Measurements from ENCODE around the gene NEGR1.
"Not testable (repeated sequence)": the region's sequence is repeated elsewhere in the genome, so short reads cannot be mapped to it uniquely, and the experiment has no call there.

NEGR1 gene

GRCh38 chr1:72282271-72283021 is at the start of gene NEGR1:
Gene NEGR1, minus strand, starts transcription at chr1:72282539.
- peak; percentile 65 for DNase-seq

GRCh38 chr1:72326494-72326893 is 44.2 kb upstream of the NEGR1 start:
- DNase-seq = no peak

GRCh38 chr1:72324451-72324850 is 42.1 kb upstream of the NEGR1 start:
- no peak for DNase-seq

- no peak for DNase-seq
Measured at GRCh38 chr1:72322910-72323309, 40.6 kb upstream of the NEGR1 start.

GRCh38 chr1:72296501-72296900 is 14.2 kb upstream of the NEGR1 start:
- no peak for DNase-seq

- DNase-seq = no peak
Measured at GRCh38 chr1:72288886-72289285, 6.5 kb upstream of the NEGR1 start.

GRCh38 chr1:72286401-72286800 is 4.1 kb upstream of the NEGR1 start:
- no peak for DNase-seq

- no peak for DNase-seq
Measured at GRCh38 chr1:72285074-72285425, 2.7 kb upstream of the NEGR1 start.

GRCh38 chr1:72284348-72285073 is 2.2 kb upstream of the NEGR1 start:
- DNase-seq = no peak

- DNase-seq = no peak
Measured at GRCh38 chr1:72284084-72284347, 1.7 kb upstream of the NEGR1 start.

- DNase-seq = peak; percentile 28
Measured at GRCh38 chr1:72283307-72284083, 1.2 kb upstream of the NEGR1 start.

- DNase-seq = no peak
Measured at GRCh38 chr1:72283022-72283306, 625 bp upstream of the NEGR1 start.

GRCh38 chr1:72281637-72282270 is 585 bp downstream of the NEGR1 start:
- no peak for DNase-seq

GRCh38 chr1:72281144-72281543 is 1.2 kb downstream of the NEGR1 start:
- DNase-seq = no peak

- no peak for DNase-seq
Measured at GRCh38 chr1:72280711-72281110, 1.6 kb downstream of the NEGR1 start.

GRCh38 chr1:72280131-72280530 is 2.2 kb downstream of the NEGR1 start:
- no peak for DNase-seq

GRCh38 chr1:72278461-72278860 is 3.9 kb downstream of the NEGR1 start:
- DNase-seq = no peak

GRCh38 chr1:72271555-72272085 is 10.7 kb downstream of the NEGR1 start:
- no peak for DNase-seq

GRCh38 chr1:72262735-72263134 is 19.6 kb downstream of the NEGR1 start:
- no peak for DNase-seq

- DNase-seq = no peak
Measured at GRCh38 chr1:72253132-72253531, 29.2 kb downstream of the NEGR1 start.

- DNase-seq = no peak
Measured at GRCh38 chr1:72241397-72241796, 40.9 kb downstream of the NEGR1 start.

- not testable (repeated sequence) for DNase-seq
Measured at GRCh38 chr1:72235931-72236330, 46.4 kb downstream of the NEGR1 start.

- no peak for DNase-seq
Measured at GRCh38 chr1:72235062-72235461, 47.3 kb downstream of the NEGR1 start.

- DNase-seq = no peak
Measured at GRCh38 chr1:72230746-72231145, 51.6 kb downstream of the NEGR1 start.

Measured in activated CD8-positive, alpha-beta memory T cell treated with anti-CD3 and anti-CD28 coated beads, Interleukin-2, amount 50 U/mL, for 4 hours (primary cell).